GM23338 (cell line): ENCODE data around the gene CCT6A. TPM values are rescaled to one million over a fixed set of nuclear protein-coding genes. Genes with fewer than 3 reads are reported as not detected.

ENCODE experiments used
- ATAC-seq: fragments of 200-7000 bp; cut with Tn5 transposase; 3 replicates; pipeline ENCODE4 v1.9.1; 2020
- DNase-seq: peaks from one replicate; pipeline ENCODE4 v3.0.0-alpha.2; 2015; ENCODE audit warnings: low spot score
- H2AFZ ChIP-seq: fragments of 200-600 bp; sonication (generic); 2 replicates; pipeline ENCODE4 v1.8.0; 2016; ENCODE audit warnings: antibody characterized with exemption, mild to moderate bottlenecking, moderate library complexity
- H3F3A ChIP-seq: fragments of 200-600 bp; sonication (generic); replicated peaks from 2 replicates; pipeline ENCODE4 v1.8.0; 2017; ENCODE audit warnings: antibody characterized with exemption, mixed run types, low read depth
- H3K27ac ChIP-seq: fragments of 200-600 bp; sonication (generic); 2 replicates; pipeline ENCODE4 v1.6.1; 2016; ENCODE audit warnings: low read depth
- H3K27me3 ChIP-seq: fragments of 200-600 bp; sonication (generic); 2 replicates; pipeline ENCODE4 v1.8.0; 2016; ENCODE audit warnings: mild to moderate bottlenecking, mixed run types, moderate library complexity; ENCODE audit not compliant: insufficient read depth
- H3K36me3 ChIP-seq: fragments of 200-600 bp; sonication (generic); 2 replicates; pipeline ENCODE4 v1.8.0; 2016; ENCODE audit warnings: mild to moderate bottlenecking; ENCODE audit not compliant: insufficient read depth
- H3K4me1 ChIP-seq: fragments of 200-600 bp; sonication (generic); 2 replicates; pipeline ENCODE4 v1.8.0; 2016; ENCODE audit warnings: mild to moderate bottlenecking, moderate library complexity; ENCODE audit not compliant: insufficient read depth
- H3K4me2 ChIP-seq: fragments of 200-600 bp; sonication (generic); 2 replicates; pipeline ENCODE4 v1.7.1; 2017; ENCODE audit warnings: mixed run types
- H3K4me3 ChIP-seq: fragments of 200-600 bp; sonication (generic); 2 replicates; pipeline ENCODE4 v1.6.1; 2016; ENCODE audit warnings: mixed run types
- H3K79me2 ChIP-seq: fragments of 200-600 bp; sonication (generic); replicated peaks from 2 replicates; pipeline ENCODE4 v1.8.0; 2017; ENCODE audit warnings: mild to moderate bottlenecking; ENCODE audit not compliant: insufficient read depth
- H3K9me2 ChIP-seq: fragments of 200-600 bp; sonication (generic); 2 replicates; pipeline ENCODE4 v1.8.0; 2017; ENCODE audit not compliant: insufficient read depth
- H4K20me1 ChIP-seq: fragments of 200-600 bp; sonication (generic); replicated peaks from 2 replicates; pipeline ENCODE4 v1.8.0; 2017; ENCODE audit warnings: mild to moderate bottlenecking; ENCODE audit not compliant: insufficient read depth
- H3K27ac Mint-ChIP-seq: 2 replicates; pipeline ENCODE4 v1.8.0; 2020; ENCODE audit warnings: inconsistent platforms, mild to moderate bottlenecking, moderate library complexity, mixed read lengths
- H3K27me3 Mint-ChIP-seq: 3 replicates; pipeline ENCODE4 v1.8.0; 2022; ENCODE audit warnings: low read depth, mild to moderate bottlenecking, moderate library complexity, mixed read lengths, inconsistent platforms; ENCODE audit not compliant: insufficient read depth, poor library complexity
- H3K36me3 Mint-ChIP-seq: 3 replicates; pipeline ENCODE4 v1.8.0; 2021; ENCODE audit warnings: low read depth, mild to moderate bottlenecking, inconsistent platforms, moderate library complexity, mixed read lengths
- H3K4me1 Mint-ChIP-seq: 3 replicates; pipeline ENCODE4 v1.8.0; 2020; ENCODE audit warnings: mild to moderate bottlenecking, inconsistent platforms, mixed read lengths
- H3K4me3 Mint-ChIP-seq: 3 replicates; pipeline ENCODE4 v1.8.0; 2021; ENCODE audit warnings: moderate library complexity, mild to moderate bottlenecking, inconsistent platforms, mixed read lengths
- H3K9me3 Mint-ChIP-seq: 3 replicates; pipeline ENCODE4 v1.8.0; 2020; ENCODE audit warnings: moderate library complexity, mild to moderate bottlenecking, inconsistent platforms, mixed read lengths
- CREB1 ChIP-seq: fragments of 250-450 bp; sonication (Bioruptor Pico); IDR thresholded peaks from 2 replicates; pipeline ENCODE4 v1.5.0; 2020; ENCODE audit warnings: low read depth, mild to moderate bottlenecking, moderate library complexity
- EZH2 ChIP-seq: fragments of 200-600 bp; sonication (generic); IDR thresholded peaks from one replicate; pipeline ENCODE4 v1.8.0; 2017; ENCODE audit warnings: antibody characterized with exemption, mild to moderate bottlenecking, low read depth; ENCODE audit not compliant: unreplicated experiment
- EZH2phosphoT487 ChIP-seq: fragments of 200-600 bp; sonication (generic); IDR thresholded peaks from one replicate; pipeline ENCODE4 v1.8.1; 2018; ENCODE audit warnings: antibody characterized with exemption; ENCODE audit not compliant: unreplicated experiment
- JUNB ChIP-seq: IDR thresholded peaks from one replicate; pipeline ENCODE4 v1.6.1; 2016; ENCODE audit warnings: antibody characterized with exemption; ENCODE audit not compliant: unreplicated experiment
- NANOG ChIP-seq: IDR thresholded peaks from 2 replicates; pipeline ENCODE4 v1.6.1; 2016; ENCODE audit warnings: antibody characterized with exemption, borderline replicate concordance
- POLR2AphosphoS5 ChIP-seq: IDR thresholded peaks from 2 replicates; pipeline ENCODE4 v1.6.1; 2016; ENCODE audit warnings: antibody characterized with exemption, low read depth
- STAT1 ChIP-seq: IDR thresholded peaks from one replicate; pipeline ENCODE4 v1.6.1; 2016; ENCODE audit warnings: antibody characterized with exemption; ENCODE audit not compliant: unreplicated experiment
- ZNF114 ChIP-seq: fragments of 250-450 bp; sonication (Bioruptor Pico); IDR thresholded peaks from 2 replicates; pipeline ENCODE4 v1.5.0; 2020; ENCODE audit warnings: mild to moderate bottlenecking, moderate library complexity
- ZNF331 ChIP-seq: fragments of 250-450 bp; sonication (Bioruptor Pico); IDR thresholded peaks from 2 replicates; pipeline ENCODE4 v1.5.0; 2020; ENCODE audit warnings: low read depth, mild to moderate bottlenecking, moderate library complexity
- polyA plus RNA-seq: library from polyadenylated mRNA; unstranded; fragments of >200 nt; fragmentation: Nextera tagmentation; extraction: Ambion mirVana; gene quantifications from 2 replicates; pipeline ENCODE4 v1.2.1, GENCODE V29; 2016
- total RNA-seq: library from RNA; depleted of rRNA; stranded (reverse); fragments of >200 nt; shearing (Covaris generic); gene quantifications from 2 replicates; pipeline ENCODE4 v1.2.3, GENCODE V29; 2014
- TF ChIP-seq, protein P1 (sequence below): IDR thresholded peaks from 2 replicates; pipeline ENCODE4 v1.6.1; 2016; ENCODE audit warnings: antibody characterized with exemption
- TF ChIP-seq, protein P2 (sequence below): fragments of 250-450 bp; sonication (Bioruptor Pico); IDR thresholded peaks from 2 replicates; pipeline ENCODE4 v1.5.0; 2020; ENCODE audit warnings: mild to moderate bottlenecking, moderate library complexity
- TF ChIP-seq, protein P3 (sequence below), 2 experiments: fragments of 200-600 bp in 1 of 2; sonication (generic) in 1 of 2; conservative IDR thresholded peaks; 2 replicates each; pipeline versions ENCODE4 v1.5.1 to v1.6.1; 2016 to 2017; ENCODE audit warnings: antibody characterized with exemption in 2 of 2, low read depth in 2 of 2, mild to moderate bottlenecking in 2 of 2, moderate library complexity in 1 of 2
- TF ChIP-seq, protein P4 (sequence below): IDR thresholded peaks from one replicate; pipeline ENCODE4 v1.6.1; 2018; ENCODE audit warnings: antibody characterized with exemption; ENCODE audit not compliant: unreplicated experiment

CCT6A gene
- total and polyA plus RNA-seq, 2 experiments from 2014 or later: 266 to 505 TPM

DNA sequence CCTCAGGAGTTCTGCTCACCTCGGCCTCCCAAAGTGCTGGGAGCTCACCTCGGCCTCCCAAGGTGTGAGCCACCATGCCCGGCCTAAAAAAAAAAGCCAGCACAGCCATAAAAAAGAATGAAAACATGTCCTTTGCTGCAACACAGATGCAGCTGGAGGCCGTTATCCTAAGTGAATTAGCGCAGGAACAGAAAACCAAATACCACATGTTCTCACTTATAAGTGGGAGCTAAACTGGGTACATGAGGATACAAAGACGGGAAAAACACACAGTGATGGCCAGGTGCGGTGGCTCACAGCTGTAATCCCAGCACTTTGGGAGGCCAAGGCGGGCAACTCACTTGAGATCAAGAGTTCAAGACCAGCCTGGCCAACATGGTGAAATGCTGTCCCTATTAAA lies 21.2 kb upstream of the CCT6A start:
- no peak for DNase-seq
- TF ChIP-seq EZH2phosphoT487: no peak
- TF ChIP-seq NANOG: no peak
- no peak for TF ChIP-seq STAT1
- TF ChIP-seq, protein P1, sequence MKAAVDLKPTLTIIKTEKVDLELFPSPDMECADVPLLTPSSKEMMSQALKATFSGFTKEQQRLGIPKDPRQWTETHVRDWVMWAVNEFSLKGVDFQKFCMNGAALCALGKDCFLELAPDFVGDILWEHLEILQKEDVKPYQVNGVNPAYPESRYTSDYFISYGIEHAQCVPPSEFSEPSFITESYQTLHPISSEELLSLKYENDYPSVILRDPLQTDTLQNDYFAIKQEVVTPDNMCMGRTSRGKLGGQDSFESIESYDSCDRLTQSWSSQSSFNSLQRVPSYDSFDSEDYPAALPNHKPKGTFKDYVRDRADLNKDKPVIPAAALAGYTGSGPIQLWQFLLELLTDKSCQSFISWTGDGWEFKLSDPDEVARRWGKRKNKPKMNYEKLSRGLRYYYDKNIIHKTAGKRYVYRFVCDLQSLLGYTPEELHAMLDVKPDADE: no peak
- no peak for TF ChIP-seq CREB1 (CRISPR knock-in tag)
- no peak for TF ChIP-seq POLR2AphosphoS5
- TF ChIP-seq, protein P2, sequence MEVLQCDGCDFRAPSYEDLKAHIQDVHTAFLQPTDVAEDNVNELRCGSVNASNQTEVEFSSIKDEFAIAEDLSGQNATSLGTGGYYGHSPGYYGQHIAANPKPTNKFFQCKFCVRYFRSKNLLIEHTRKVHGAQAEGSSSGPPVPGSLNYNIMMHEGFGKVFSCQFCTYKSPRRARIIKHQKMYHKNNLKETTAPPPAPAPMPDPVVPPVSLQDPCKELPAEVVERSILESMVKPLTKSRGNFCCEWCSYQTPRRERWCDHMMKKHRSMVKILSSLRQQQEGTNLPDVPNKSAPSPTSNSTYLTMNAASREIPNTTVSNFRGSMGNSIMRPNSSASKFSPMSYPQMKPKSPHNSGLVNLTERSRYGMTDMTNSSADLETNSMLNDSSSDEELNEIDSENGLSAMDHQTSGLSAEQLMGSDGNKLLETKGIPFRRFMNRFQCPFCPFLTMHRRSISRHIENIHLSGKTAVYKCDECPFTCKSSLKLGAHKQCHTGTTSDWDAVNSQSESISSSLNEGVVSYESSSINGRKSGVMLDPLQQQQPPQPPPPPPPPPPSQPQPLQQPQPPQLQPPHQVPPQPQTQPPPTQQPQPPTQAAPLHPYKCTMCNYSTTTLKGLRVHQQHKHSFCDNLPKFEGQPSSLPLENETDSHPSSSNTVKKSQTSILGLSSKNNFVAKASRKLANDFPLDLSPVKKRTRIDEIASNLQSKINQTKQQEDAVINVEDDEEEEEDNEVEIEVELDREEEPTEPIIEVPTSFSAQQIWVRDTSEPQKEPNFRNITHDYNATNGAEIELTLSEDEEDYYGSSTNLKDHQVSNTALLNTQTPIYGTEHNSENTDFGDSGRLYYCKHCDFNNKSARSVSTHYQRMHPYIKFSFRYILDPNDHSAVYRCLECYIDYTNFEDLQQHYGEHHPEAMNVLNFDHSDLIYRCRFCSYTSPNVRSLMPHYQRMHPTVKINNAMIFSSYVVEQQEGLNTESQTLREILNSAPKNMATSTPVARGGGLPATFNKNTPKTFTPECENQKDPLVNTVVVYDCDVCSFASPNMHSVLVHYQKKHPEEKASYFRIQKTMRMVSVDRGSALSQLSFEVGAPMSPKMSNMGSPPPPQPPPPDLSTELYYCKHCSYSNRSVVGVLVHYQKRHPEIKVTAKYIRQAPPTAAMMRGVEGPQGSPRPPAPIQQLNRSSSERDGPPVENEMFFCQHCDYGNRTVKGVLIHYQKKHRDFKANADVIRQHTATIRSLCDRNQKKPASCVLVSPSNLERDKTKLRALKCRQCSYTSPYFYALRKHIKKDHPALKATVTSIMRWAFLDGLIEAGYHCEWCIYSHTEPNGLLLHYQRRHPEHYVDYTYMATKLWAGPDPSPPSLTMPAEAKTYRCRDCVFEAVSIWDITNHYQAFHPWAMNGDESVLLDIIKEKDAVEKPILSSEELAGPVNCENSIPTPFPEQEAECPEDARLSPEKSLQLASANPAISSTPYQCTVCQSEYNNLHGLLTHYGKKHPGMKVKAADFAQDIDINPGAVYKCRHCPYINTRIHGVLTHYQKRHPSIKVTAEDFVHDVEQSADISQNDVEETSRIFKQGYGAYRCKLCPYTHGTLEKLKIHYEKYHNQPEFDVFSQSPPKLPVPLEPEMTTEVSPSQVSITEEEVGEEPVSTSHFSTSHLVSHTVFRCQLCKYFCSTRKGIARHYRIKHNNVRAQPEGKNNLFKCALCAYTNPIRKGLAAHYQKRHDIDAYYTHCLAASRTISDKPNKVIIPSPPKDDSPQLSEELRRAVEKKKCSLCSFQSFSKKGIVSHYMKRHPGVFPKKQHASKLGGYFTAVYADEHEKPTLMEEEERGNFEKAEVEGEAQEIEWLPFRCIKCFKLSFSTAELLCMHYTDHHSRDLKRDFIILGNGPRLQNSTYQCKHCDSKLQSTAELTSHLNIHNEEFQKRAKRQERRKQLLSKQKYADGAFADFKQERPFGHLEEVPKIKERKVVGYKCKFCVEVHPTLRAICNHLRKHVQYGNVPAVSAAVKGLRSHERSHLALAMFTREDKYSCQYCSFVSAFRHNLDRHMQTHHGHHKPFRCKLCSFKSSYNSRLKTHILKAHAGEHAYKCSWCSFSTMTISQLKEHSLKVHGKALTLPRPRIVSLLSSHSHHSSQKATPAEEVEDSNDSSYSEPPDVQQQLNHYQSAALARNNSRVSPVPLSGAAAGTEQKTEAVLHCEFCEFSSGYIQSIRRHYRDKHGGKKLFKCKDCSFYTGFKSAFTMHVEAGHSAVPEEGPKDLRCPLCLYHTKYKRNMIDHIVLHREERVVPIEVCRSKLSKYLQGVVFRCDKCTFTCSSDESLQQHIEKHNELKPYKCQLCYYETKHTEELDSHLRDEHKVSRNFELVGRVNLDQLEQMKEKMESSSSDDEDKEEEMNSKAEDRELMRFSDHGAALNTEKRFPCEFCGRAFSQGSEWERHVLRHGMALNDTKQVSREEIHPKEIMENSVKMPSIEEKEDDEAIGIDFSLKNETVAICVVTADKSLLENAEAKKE (CRISPR knock-in tag): no peak
- TF ChIP-seq, protein P3, sequence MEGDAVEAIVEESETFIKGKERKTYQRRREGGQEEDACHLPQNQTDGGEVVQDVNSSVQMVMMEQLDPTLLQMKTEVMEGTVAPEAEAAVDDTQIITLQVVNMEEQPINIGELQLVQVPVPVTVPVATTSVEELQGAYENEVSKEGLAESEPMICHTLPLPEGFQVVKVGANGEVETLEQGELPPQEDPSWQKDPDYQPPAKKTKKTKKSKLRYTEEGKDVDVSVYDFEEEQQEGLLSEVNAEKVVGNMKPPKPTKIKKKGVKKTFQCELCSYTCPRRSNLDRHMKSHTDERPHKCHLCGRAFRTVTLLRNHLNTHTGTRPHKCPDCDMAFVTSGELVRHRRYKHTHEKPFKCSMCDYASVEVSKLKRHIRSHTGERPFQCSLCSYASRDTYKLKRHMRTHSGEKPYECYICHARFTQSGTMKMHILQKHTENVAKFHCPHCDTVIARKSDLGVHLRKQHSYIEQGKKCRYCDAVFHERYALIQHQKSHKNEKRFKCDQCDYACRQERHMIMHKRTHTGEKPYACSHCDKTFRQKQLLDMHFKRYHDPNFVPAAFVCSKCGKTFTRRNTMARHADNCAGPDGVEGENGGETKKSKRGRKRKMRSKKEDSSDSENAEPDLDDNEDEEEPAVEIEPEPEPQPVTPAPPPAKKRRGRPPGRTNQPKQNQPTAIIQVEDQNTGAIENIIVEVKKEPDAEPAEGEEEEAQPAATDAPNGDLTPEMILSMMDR (conservative IDR thresholded peaks at IDR 0.05; ENCODE audit: low read depth in 2 of 2): no peak
- TF ChIP-seq JUNB: no peak
- TF ChIP-seq, protein P4, sequence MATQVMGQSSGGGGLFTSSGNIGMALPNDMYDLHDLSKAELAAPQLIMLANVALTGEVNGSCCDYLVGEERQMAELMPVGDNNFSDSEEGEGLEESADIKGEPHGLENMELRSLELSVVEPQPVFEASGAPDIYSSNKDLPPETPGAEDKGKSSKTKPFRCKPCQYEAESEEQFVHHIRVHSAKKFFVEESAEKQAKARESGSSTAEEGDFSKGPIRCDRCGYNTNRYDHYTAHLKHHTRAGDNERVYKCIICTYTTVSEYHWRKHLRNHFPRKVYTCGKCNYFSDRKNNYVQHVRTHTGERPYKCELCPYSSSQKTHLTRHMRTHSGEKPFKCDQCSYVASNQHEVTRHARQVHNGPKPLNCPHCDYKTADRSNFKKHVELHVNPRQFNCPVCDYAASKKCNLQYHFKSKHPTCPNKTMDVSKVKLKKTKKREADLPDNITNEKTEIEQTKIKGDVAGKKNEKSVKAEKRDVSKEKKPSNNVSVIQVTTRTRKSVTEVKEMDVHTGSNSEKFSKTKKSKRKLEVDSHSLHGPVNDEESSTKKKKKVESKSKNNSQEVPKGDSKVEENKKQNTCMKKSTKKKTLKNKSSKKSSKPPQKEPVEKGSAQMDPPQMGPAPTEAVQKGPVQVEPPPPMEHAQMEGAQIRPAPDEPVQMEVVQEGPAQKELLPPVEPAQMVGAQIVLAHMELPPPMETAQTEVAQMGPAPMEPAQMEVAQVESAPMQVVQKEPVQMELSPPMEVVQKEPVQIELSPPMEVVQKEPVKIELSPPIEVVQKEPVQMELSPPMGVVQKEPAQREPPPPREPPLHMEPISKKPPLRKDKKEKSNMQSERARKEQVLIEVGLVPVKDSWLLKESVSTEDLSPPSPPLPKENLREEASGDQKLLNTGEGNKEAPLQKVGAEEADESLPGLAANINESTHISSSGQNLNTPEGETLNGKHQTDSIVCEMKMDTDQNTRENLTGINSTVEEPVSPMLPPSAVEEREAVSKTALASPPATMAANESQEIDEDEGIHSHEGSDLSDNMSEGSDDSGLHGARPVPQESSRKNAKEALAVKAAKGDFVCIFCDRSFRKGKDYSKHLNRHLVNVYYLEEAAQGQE: no peak
- no peak for TF ChIP-seq ZNF114
- TF ChIP-seq EZH2: no peak
- no peak for TF ChIP-seq ZNF331 (CRISPR knock-in tag)
- ATAC-seq: no peak
- H3K4me2 ChIP-seq: no peak overlapping the region
- no peaks in the 10 kb centered on the region for H3K27me3 ChIP-seq
- H3K79me2 ChIP-seq: peaks cover 65% of the 10 kb centered on the region
- H4K20me1 ChIP-seq: peaks cover 8% of the 10 kb centered on the region; the same call in 1 of the 2 replicates
- no peak overlapping the region for H2AFZ ChIP-seq
- peaks cover under 1% of the 10 kb centered on the region for H3K27me3 Mint-ChIP-seq
- peaks cover 13% of the 10 kb centered on the region for H3K4me1 ChIP-seq
- H3K4me3 ChIP-seq: no peak overlapping the region
- H3K36me3 Mint-ChIP-seq: peaks cover 75% of the 10 kb centered on the region
- no peak overlapping the region for H3K27ac Mint-ChIP-seq
- no peak overlapping the region for H3K27ac ChIP-seq
- no peaks in the 10 kb centered on the region for H3K9me2 ChIP-seq
- H3K4me1 Mint-ChIP-seq: peaks cover 10% of the 10 kb centered on the region
- no peaks in the 10 kb centered on the region for H3F3A ChIP-seq
- peaks cover 3% of the 10 kb centered on the region; the same call in 2 of the 3 replicates for H3K9me3 Mint-ChIP-seq
- H3K36me3 ChIP-seq: peaks cover 8% of the 10 kb centered on the region; the same call in 1 of the 2 replicates
- no peak overlapping the region for H3K4me3 Mint-ChIP-seq
